ENCODE measurements around the gene KDM7A. TPM values are rescaled to one million over a fixed set of nuclear protein-coding genes. Genes with fewer than 3 reads are reported as not detected.

The KDM7A gene
- total and polyA plus RNA-seq, 2 of the 8 experiments (the other 6 are each of a cell fraction or from before 2014, with no cell fraction given), result 2.2 to 12.5 TPM

DNA sequence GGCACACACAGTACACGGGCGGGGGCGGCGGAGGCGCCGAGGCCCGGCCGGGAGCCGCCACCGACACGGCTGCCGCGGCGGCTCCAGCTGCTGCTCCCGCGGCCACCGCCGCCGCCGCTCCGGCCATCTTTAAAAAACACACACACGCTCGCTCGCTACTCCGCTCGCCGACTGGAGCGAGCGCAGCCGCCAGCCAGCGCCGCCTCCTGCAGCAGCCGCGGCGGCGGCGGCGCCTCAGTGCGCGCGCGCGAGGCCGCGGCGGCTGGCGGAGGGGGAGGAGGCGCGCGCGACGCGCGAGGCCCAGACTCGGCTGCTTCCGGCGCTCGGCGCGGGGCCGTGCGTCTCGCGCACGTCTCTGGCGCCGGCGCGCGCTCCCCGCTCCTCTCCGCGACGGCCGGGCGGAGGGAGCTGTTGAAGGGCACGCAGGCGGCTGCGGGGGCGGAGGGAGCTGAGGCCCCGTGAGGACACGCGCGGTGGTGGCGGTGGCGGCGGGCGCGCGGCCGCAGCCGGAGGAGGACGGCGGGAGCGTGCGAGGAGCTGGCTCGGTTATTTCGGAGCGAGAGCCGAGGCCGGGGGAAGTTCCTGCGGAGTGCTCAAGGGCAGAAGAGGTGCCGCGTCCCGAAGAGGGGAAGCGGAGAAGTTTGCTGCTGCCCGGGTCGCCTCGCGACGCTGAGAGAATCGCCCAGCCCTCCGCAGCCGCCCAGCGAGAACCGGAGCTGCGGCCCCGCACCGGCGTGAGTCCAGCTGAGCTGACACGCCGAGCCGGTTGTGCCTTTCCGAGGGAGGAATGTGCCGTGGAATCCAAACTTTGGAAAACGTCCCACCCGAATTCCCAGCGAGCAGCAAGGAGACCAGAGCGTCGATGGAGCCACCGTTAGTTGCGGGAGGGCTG is at the start of gene KDM7A (continued):
- TF ChIP-seq, protein P1, sequence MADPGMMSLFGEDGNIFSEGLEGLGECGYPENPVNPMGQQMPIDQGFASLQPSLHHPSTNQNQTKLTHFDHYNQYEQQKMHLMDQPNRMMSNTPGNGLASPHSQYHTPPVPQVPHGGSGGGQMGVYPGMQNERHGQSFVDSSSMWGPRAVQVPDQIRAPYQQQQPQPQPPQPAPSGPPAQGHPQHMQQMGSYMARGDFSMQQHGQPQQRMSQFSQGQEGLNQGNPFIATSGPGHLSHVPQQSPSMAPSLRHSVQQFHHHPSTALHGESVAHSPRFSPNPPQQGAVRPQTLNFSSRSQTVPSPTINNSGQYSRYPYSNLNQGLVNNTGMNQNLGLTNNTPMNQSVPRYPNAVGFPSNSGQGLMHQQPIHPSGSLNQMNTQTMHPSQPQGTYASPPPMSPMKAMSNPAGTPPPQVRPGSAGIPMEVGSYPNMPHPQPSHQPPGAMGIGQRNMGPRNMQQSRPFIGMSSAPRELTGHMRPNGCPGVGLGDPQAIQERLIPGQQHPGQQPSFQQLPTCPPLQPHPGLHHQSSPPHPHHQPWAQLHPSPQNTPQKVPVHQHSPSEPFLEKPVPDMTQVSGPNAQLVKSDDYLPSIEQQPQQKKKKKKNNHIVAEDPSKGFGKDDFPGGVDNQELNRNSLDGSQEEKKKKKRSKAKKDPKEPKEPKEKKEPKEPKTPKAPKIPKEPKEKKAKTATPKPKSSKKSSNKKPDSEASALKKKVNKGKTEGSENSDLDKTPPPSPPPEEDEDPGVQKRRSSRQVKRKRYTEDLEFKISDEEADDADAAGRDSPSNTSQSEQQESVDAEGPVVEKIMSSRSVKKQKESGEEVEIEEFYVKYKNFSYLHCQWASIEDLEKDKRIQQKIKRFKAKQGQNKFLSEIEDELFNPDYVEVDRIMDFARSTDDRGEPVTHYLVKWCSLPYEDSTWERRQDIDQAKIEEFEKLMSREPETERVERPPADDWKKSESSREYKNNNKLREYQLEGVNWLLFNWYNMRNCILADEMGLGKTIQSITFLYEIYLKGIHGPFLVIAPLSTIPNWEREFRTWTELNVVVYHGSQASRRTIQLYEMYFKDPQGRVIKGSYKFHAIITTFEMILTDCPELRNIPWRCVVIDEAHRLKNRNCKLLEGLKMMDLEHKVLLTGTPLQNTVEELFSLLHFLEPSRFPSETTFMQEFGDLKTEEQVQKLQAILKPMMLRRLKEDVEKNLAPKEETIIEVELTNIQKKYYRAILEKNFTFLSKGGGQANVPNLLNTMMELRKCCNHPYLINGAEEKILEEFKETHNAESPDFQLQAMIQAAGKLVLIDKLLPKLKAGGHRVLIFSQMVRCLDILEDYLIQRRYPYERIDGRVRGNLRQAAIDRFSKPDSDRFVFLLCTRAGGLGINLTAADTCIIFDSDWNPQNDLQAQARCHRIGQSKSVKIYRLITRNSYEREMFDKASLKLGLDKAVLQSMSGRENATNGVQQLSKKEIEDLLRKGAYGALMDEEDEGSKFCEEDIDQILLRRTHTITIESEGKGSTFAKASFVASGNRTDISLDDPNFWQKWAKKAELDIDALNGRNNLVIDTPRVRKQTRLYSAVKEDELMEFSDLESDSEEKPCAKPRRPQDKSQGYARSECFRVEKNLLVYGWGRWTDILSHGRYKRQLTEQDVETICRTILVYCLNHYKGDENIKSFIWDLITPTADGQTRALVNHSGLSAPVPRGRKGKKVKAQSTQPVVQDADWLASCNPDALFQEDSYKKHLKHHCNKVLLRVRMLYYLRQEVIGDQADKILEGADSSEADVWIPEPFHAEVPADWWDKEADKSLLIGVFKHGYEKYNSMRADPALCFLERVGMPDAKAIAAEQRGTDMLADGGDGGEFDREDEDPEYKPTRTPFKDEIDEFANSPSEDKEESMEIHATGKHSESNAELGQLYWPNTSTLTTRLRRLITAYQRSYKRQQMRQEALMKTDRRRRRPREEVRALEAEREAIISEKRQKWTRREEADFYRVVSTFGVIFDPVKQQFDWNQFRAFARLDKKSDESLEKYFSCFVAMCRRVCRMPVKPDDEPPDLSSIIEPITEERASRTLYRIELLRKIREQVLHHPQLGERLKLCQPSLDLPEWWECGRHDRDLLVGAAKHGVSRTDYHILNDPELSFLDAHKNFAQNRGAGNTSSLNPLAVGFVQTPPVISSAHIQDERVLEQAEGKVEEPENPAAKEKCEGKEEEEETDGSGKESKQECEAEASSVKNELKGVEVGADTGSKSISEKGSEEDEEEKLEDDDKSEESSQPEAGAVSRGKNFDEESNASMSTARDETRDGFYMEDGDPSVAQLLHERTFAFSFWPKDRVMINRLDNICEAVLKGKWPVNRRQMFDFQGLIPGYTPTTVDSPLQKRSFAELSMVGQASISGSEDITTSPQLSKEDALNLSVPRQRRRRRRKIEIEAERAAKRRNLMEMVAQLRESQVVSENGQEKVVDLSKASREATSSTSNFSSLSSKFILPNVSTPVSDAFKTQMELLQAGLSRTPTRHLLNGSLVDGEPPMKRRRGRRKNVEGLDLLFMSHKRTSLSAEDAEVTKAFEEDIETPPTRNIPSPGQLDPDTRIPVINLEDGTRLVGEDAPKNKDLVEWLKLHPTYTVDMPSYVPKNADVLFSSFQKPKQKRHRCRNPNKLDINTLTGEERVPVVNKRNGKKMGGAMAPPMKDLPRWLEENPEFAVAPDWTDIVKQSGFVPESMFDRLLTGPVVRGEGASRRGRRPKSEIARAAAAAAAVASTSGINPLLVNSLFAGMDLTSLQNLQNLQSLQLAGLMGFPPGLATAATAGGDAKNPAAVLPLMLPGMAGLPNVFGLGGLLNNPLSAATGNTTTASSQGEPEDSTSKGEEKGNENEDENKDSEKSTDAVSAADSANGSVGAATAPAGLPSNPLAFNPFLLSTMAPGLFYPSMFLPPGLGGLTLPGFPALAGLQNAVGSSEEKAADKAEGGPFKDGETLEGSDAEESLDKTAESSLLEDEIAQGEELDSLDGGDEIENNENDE (IDR thresholded peaks at IDR 0.05; ENCODE audit: insufficient replicate concordance, low read length), result no peak
- TF ChIP-seq POLR2AphosphoS5 (IDR thresholded peaks at IDR 0.05; ENCODE audit: low read depth, low read length) (no peak; the same call in none of the 2 replicates), CREB1 (IDR thresholded peaks at IDR 0.05) (peak; percentile 26; the same call in 1 of the 2 replicates), KDM4A (IDR thresholded peaks at IDR 0.05; ENCODE audit: low read depth, low read length, severe bottlenecking) (peak; percentile 95), JUN (IDR thresholded peaks at IDR 0.05; ENCODE audit: low read depth, low read length) (no peak), SRF (IDR thresholded peaks at IDR 0.05; ENCODE audit: low read depth, low read length) (no peak), TEAD4 (IDR thresholded peaks at IDR 0.05; ENCODE audit: low read depth, low read length) (peak; percentile 36; the same call in 1 of the 2 replicates), GABPA (IDR thresholded peaks at IDR 0.05; ENCODE audit: borderline replicate concordance, insufficient read depth, low read length) (no peak), SP1 (IDR thresholded peaks at IDR 0.05; ENCODE audit: low read depth, low read length) (no peak)
- TF ChIP-seq, protein P2, sequence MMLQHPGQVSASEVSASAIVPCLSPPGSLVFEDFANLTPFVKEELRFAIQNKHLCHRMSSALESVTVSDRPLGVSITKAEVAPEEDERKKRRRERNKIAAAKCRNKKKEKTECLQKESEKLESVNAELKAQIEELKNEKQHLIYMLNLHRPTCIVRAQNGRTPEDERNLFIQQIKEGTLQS (IDR thresholded peaks at IDR 0.05; ENCODE audit: insufficient read depth, low read depth, low read length), result no peak
